ENCODE data around the gene TMEM184B. TPM values are rescaled to one million over a fixed set of nuclear protein-coding genes. Genes with fewer than 3 reads are reported as not detected.
A peak's percentile ranks its signal among the peaks of the same experiment; 100 is the strongest.
"Not testable (repeated sequence)": the region's sequence is repeated elsewhere in the genome, so short reads cannot be mapped to it uniquely, and the experiment has no call there.

Gene TMEM184B
- total RNA-seq, 1 experiment from 2014 or later, result 54.2 TPM

- peak; percentile 82 for DNase-seq (ENCODE audit: low read depth, low spot score)
- TF ChIP-seq CTCF (IDR thresholded peaks at IDR 0.05), result no peak
- peak; percentile 77 for TF ChIP-seq TCF7L2 (IDR thresholded peaks at IDR 0.05; ENCODE audit: low read depth, low read length)
- 0 out of 2 replicates have a peak, but pooled peaks have one; percentile 25 for TF ChIP-seq SIN3A (IDR thresholded peaks at IDR 0.05; ENCODE audit: borderline replicate concordance, insufficient read depth, low read depth, low read length)
- no peak for TF ChIP-seq REST (IDR thresholded peaks at IDR 0.05; ENCODE audit: insufficient read depth in 1 of 2, low read depth in 2 of 2, low read length in 1 of 2)
- TF ChIP-seq POLR2AphosphoS5 (IDR thresholded peaks at IDR 0.05; ENCODE audit: low read depth, low read length), result peak; percentile 54; the same call in 1 of the 2 replicates
- in situ Hi-C loops (cut with HindIII; ENCODE audit: low pct_unique_long_range_greater_than_20kb, low sequenced_read_pairs), result no loop called here
- peak; percentile 77 for ATAC-seq
- intact Hi-C loops (cut with micrococcal nuclease; ENCODE audit: unreplicated experiment), result no loop called here
- no TSS peak for BruUV-seq (replicated peaks)
- peak overlapping the region; percentile 75 for H3K27ac ChIP-seq (ENCODE audit: low read length)
- H3K4me1 ChIP-seq (ENCODE audit: control insufficient read depth, insufficient read depth, low read length), result peaks cover 46% of the 10 kb centered on the region
- no peaks in the 10 kb centered on the region for H3K27me3 ChIP-seq (ENCODE audit: control insufficient read depth, insufficient read depth, low read length)
- POLR2A ChIA-PET, result no interaction called here
- CTCF ChIA-PET, result no interaction called here
- H3K36me3 ChIP-seq (ENCODE audit: control insufficient read depth, insufficient read depth, low read length), result no peaks in the 10 kb centered on the region
- no peaks in the 10 kb centered on the region for H3K9me3 ChIP-seq (ENCODE audit: control insufficient read depth, insufficient read depth, low read depth, low read length)
- H3K4me3 ChIP-seq (ENCODE audit: low read depth in 2 of 2, low read length in 2 of 2), result no peak overlapping the region
Measured at GRCh38 chr22:38177926-38178604, 94.7 kb downstream of the TMEM184B start.

DNA sequence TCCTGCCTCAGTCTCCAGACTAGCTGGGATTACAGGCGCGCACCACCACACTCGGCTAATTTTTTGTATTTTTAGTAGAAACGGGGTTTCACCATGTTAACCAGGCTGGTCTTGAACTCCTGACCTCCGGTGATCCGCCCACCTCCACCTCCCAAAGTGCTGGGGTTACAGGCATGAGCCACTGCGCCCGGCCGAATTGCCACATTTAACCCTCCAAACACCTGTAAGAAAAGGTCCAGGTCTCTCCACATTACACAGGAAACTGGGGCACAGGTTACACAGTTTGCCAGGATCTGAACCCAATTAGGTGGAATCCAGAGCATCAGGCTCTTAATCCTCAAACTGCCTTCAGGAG, 95.3 kb downstream of the TMEM184B start:
- POLR2A ChIA-PET, result interaction anchor here (0.7 kb wide), 1 partner anchor 339 kb away, joined by 5 read pairs; no protein-coding TSS in a partner anchor
- H3K4me3 ChIP-seq (ENCODE audit: low read depth in 2 of 2, low read length in 2 of 2); H3K36me3 ChIP-seq (ENCODE audit: control insufficient read depth, insufficient read depth, low read length); in situ Hi-C loops (cut with HindIII; ENCODE audit: low pct_unique_long_range_greater_than_20kb, low sequenced_read_pairs); DNase-seq (ENCODE audit: low read depth, low spot score); H3K27me3 ChIP-seq (ENCODE audit: control insufficient read depth, insufficient read depth, low read length); BruUV-seq (replicated peaks); ATAC-seq; CTCF ChIA-PET; H3K9me3 ChIP-seq (ENCODE audit: control insufficient read depth, insufficient read depth, low read depth, low read length); intact Hi-C loops (cut with micrococcal nuclease; ENCODE audit: unreplicated experiment): not testable (repeated sequence)
- Histone ChIP-seq H3K4me1 (ENCODE audit: control insufficient read depth, insufficient read depth, low read length) (peaks cover 51% of the 10 kb centered on the region), H3K27ac (ENCODE audit: low read length) (peak overlapping the region; percentile 75)

DNA sequence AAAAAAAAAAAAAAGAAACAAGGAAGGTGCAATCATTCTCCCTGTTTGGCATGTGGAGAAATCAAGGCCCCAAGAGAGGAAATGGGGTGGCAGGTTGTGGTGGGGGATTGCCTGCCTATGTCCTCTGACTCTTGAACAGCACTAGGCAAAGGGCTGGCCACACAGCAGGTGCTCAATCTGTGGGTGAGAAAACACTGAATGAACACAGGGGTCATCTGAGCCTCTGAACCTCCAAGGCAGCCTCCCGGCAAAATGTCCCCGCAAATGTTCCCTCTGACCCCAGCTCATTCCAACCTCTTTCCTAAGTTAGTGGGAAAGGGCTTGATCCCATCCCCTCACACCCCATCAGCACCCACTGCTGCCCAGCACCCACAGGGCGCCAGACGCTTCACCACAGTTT, 95.8 kb downstream of the TMEM184B start:
- H3K4me1 ChIP-seq (ENCODE audit: control insufficient read depth, insufficient read depth, low read length), result peaks cover 54% of the 10 kb centered on the region
- no TSS peak for BruUV-seq (replicated peaks)
- TF ChIP-seq REST (IDR thresholded peaks at IDR 0.05; ENCODE audit: insufficient read depth in 1 of 2, low read depth in 2 of 2, low read length in 1 of 2) (no peak), TCF7L2 (IDR thresholded peaks at IDR 0.05; ENCODE audit: low read depth, low read length) (no peak), SIN3A (IDR thresholded peaks at IDR 0.05; ENCODE audit: borderline replicate concordance, insufficient read depth, low read depth, low read length) (no peak)
- no peak overlapping the region for H3K4me3 ChIP-seq (ENCODE audit: low read depth in 2 of 2, low read length in 2 of 2)
- ATAC-seq (no peak), DNase-seq (ENCODE audit: low read depth, low spot score) (no peak)
- 0 out of 2 replicates have a peak overlapping the region, but pooled peaks have one; percentile 35 for H3K27ac ChIP-seq (ENCODE audit: low read length)
- no peaks in the 10 kb centered on the region for H3K36me3 ChIP-seq (ENCODE audit: control insufficient read depth, insufficient read depth, low read length)
- in situ Hi-C loops (cut with HindIII; ENCODE audit: low pct_unique_long_range_greater_than_20kb, low sequenced_read_pairs), result no loop called here
- intact Hi-C loops (cut with micrococcal nuclease; ENCODE audit: unreplicated experiment), result no loop called here
- CTCF ChIA-PET, result no interaction called here
- H3K9me3 ChIP-seq (ENCODE audit: control insufficient read depth, insufficient read depth, low read depth, low read length), result no peaks in the 10 kb centered on the region
- POLR2A ChIA-PET, result interaction anchor here (0.7 kb wide), 1 partner anchor 339 kb away, joined by 5 read pairs; no protein-coding TSS in a partner anchor
- no peaks in the 10 kb centered on the region for H3K27me3 ChIP-seq (ENCODE audit: control insufficient read depth, insufficient read depth, low read length)

Data from Panc1 (cell line).